Measurements from ENCODE around the gene SLC35G4. TPM values are rescaled to one million over a fixed set of nuclear protein-coding genes. Genes with fewer than 3 reads are reported as not detected.

SLC35G4 gene
- not detected in 2 replicates for total RNA-seq

GRCh38 chr18:11609488-11609887 lies at the start of gene SLC35G4:
SLC35G4 (plus strand) TSS chr18:11609596; CDS start chr18:11609596, 0 bp downstream.

Other genes starting within 250 kb of the SLC35G4 start
- gene GNAL, start 79.7 kb downstream of the SLC35G4 start, total RNA-seq: 0.29 TPM in 1 of 2 replicates, not detected in the other
- gene CHMP1B, start 241.8 kb downstream of the SLC35G4 start, total RNA-seq: 25.7 and 25.9 TPM in 2 replicates